Vagina (tissue), 2 donors: ENCODE data around the gene REXO1. TPM values are rescaled to one million over a fixed set of nuclear protein-coding genes. Genes with fewer than 3 reads are reported as not detected.
A peak's percentile ranks its signal among the peaks of the same experiment; 100 is the strongest.
"Not testable (repeated sequence)": the region's sequence is repeated elsewhere in the genome, so short reads cannot be mapped to it uniquely, and the experiment has no call there.

Source experiments
- DNase-seq, 2 donors: peaks; one replicate each; pipeline ENCODE4 v3.0.0-alpha.2; 2017; ENCODE audit errors: extremely low spot score in 2 of 2
- H3K27ac ChIP-seq: fragments of 200-600 bp; sonication (generic); one replicate; pipeline ENCODE4 v1.5.1; 2019
- H3K27me3 ChIP-seq: fragments of 200-600 bp; sonication (generic); one replicate; pipeline ENCODE4 v1.5.1; 2019
- H3K36me3 ChIP-seq, 2 donors: fragments of 200-600 bp; sonication (generic); one replicate each; pipeline ENCODE4 v1.5.1; 2017 to 2019
- H3K4me1 ChIP-seq: fragments of 200-600 bp; sonication (generic); one replicate; pipeline ENCODE4 v1.5.1; 2019
- H3K4me3 ChIP-seq, 2 donors: fragments of 200-600 bp; sonication (generic); 1 replicate in 1 of 2; 2 replicates in 1 of 2; pipeline ENCODE4 v1.5.1; 2016 to 2019
- H3K9me3 ChIP-seq: fragments of 200-600 bp; sonication (generic); one replicate; pipeline ENCODE4 v1.5.1; 2019
- POLR2A ChIP-seq, 2 donors: fragments of 450-650 bp; IDR thresholded peaks; one replicate each; pipeline ENCODE4 v1.6.1; 2017; ENCODE audit warnings: antibody characterized with exemption in 2 of 2, mild to moderate bottlenecking in 2 of 2, moderate library complexity in 2 of 2
- POLR2AphosphoS5 ChIP-seq, 2 donors: sonication (generic); formaldehyde crosslinking; IDR thresholded peaks; one replicate each; pipeline ENCODE4 v1.9.0; 2017; ENCODE audit warnings: antibody characterized with exemption in 2 of 2, mild to moderate bottlenecking in 2 of 2, low read depth in 1 of 2; ENCODE audit not compliant: insufficient read depth in 1 of 2
- intact Hi-C: fragments of 100-400 bp; cut with DNase I; formaldehyde crosslinking; loops from one replicate; pipeline ENCODE4 v1.15.1; 2023
- total RNA-seq: library from RNA; depleted of rRNA; stranded (reverse); fragments of >200 nt; gene quantifications from one replicate; pipeline ENCODE4 v1.2.3, GENCODE V29; 2016
- TF ChIP-seq, protein P1 (sequence below), 3 experiments: fragments of 450-650 bp in 2 of 3; fragments of 200-600 bp in 1 of 3; sonication (generic) in 1 of 3; IDR thresholded peaks; one replicate each; pipeline ENCODE4 v1.5.1; 2017 to 2019; ENCODE audit warnings: antibody characterized with exemption in 3 of 3, mild to moderate bottlenecking in 2 of 3, moderate library complexity in 2 of 3

Gene REXO1
- total RNA-seq, 1 donor from 2014 or later = 19.9 TPM

DNA sequence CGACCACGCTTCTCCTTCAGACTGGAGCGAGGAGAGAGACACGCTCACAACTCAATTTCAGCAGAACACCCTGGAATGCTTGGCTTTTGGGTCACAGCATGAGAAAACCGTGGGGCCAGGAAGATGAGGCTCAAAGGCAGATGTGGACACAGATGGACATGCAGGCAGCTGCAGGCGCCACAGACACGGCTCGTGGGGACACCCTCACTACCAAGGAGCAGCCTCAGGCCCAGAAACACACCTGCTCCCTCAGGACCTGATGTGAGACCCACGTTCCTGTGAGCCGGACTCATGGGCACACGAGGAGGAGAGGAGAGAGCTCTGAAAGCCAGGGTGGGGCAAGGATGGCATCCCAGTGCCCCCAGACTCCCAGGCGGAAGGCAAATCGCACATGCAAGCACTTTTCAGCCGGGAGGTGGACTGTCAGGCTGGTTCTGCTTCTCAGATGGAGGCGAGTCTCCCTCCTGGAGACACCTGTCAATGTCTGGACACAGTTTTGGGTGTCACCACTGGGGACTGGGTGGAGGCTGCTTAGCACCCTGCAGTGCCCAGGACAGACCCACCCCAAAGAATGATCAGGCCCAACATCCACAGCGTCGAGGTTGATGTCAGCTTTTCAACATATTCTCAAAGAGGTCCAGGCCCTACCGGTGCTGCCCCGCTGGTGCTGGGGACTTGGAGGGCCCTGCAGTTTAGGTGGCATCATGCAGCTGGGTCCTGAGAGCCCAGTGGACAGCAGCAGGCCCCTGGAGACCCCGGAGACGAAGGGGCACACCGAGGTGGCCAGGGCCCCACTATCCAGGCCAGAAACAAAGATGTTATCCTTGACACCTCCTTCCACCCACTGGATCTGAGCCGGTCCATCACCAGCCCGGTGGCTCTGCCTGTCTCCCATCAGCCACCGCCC is 34.8 kb upstream of the REXO1 start:
- TF ChIP-seq POLR2AphosphoS5 (IDR thresholded peaks at IDR 0.05; ENCODE audit: insufficient read depth in 1 of 2, low read depth in 1 of 2) (no peak), POLR2A (IDR thresholded peaks at IDR 0.05) (no peak)
- TF ChIP-seq, protein P1, sequence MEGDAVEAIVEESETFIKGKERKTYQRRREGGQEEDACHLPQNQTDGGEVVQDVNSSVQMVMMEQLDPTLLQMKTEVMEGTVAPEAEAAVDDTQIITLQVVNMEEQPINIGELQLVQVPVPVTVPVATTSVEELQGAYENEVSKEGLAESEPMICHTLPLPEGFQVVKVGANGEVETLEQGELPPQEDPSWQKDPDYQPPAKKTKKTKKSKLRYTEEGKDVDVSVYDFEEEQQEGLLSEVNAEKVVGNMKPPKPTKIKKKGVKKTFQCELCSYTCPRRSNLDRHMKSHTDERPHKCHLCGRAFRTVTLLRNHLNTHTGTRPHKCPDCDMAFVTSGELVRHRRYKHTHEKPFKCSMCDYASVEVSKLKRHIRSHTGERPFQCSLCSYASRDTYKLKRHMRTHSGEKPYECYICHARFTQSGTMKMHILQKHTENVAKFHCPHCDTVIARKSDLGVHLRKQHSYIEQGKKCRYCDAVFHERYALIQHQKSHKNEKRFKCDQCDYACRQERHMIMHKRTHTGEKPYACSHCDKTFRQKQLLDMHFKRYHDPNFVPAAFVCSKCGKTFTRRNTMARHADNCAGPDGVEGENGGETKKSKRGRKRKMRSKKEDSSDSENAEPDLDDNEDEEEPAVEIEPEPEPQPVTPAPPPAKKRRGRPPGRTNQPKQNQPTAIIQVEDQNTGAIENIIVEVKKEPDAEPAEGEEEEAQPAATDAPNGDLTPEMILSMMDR (IDR thresholded peaks at IDR 0.05) = no peak
- peaks cover 51% of the 10 kb centered on the region for H3K4me1 ChIP-seq
- peak in 1 of 2 donors; percentile 94 for DNase-seq
- no peaks in the 10 kb centered on the region for H3K27me3 ChIP-seq
- no peaks in the 10 kb centered on the region for H3K36me3 ChIP-seq
- peak overlapping the region; percentile 86 for H3K27ac ChIP-seq
- H3K4me3 ChIP-seq = peak overlapping the region; percentile 96 to 98
- H3K9me3 ChIP-seq = no peaks in the 10 kb centered on the region
- intact Hi-C loops = no loop called here

DNA sequence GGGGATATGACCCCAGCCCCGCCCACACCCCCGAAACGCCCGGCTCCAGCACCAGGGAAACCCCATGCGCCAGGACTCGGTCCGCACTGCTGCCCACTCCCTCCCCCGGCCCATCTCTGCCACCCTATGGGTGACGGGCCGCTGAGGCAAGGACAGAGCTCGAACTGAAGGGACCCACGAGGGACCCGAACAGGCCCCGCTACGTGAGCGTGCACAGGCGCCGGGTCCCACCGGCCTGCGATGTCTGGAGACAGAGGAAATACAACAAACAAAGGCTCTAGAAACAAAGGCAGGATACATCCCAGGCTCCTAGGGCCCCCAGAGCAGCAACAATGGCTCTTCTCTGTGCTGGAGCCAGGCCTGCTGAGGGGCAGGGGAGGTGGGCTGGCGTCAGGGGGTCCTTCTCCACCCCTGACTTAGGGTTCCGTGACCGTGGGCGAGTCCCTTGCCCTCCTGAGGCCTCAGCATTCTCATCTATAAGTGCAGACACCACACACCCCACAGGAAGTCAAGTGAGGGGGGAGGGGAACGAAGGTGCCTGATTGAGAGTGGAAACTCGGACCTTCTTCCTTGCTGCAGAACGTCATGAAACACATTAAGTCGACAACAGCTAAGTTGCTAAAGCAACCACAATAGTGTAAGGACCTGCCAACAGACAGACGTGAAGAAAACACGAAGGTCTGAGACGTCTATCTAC is 34.0 kb upstream of the REXO1 start:
- Histone ChIP-seq H3K27ac (peak overlapping the region; percentile 86), H3K27me3 (no peaks in the 10 kb centered on the region), H3K36me3 (no peaks in the 10 kb centered on the region), H3K9me3 (no peaks in the 10 kb centered on the region), H3K4me3 (peak overlapping the region; percentile 13 to 28), H3K4me1 (peaks cover 51% of the 10 kb centered on the region)
- peak in 1 of 2 donors; percentile 94 for DNase-seq
- intact Hi-C loops = no loop called here
- TF ChIP-seq POLR2A (IDR thresholded peaks at IDR 0.05) (no peak), POLR2AphosphoS5 (IDR thresholded peaks at IDR 0.05; ENCODE audit: insufficient read depth in 1 of 2, low read depth in 1 of 2) (no peak)
- TF ChIP-seq, protein P1 (IDR thresholded peaks at IDR 0.05) = no peak

DNA sequence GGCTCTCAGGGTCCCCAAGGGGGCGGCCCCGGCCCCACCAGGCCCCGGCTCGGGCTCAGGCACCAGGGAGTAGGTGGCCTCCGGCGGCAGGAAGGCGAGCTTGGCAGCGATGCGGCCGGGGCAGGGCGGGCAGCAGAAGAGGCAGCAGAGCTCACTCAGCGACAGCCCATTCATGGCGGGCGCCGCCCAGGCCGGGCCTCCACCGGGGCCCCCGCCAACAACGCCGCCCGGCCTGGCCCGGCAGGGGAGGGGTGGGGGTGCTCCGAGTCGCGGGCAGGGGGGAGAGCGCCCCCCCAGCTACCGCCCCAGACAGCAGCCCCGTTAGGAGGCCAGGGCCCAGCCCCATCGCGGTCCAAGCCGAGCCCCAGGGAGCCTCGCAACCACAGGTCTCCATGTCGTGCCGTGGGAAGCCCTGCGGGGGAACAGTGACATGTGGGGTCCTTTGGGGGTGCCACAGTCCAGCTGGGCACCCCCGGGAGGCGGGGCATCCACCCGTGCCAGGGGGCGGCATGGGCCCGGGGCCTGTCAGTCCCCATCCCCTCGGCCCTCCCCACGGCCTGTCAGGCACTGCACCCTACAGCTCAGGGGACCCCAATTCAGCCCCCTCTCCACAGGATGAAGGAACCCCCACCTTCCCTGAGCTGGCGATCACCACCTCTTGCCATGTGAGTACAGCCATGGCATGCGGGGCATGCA is 33.3 kb upstream of the REXO1 start:
- DNase-seq = peak in 1 of 2 donors; percentile 87
- peak overlapping the region; percentile 44 for H3K27ac ChIP-seq
- peaks cover 55% of the 10 kb centered on the region for H3K4me1 ChIP-seq
- H3K4me3 ChIP-seq = peak overlapping the region; percentile 13 to 28
- H3K9me3 ChIP-seq, H3K27me3 ChIP-seq, H3K36me3 ChIP-seq, intact Hi-C loops: not testable (repeated sequence)

DNA sequence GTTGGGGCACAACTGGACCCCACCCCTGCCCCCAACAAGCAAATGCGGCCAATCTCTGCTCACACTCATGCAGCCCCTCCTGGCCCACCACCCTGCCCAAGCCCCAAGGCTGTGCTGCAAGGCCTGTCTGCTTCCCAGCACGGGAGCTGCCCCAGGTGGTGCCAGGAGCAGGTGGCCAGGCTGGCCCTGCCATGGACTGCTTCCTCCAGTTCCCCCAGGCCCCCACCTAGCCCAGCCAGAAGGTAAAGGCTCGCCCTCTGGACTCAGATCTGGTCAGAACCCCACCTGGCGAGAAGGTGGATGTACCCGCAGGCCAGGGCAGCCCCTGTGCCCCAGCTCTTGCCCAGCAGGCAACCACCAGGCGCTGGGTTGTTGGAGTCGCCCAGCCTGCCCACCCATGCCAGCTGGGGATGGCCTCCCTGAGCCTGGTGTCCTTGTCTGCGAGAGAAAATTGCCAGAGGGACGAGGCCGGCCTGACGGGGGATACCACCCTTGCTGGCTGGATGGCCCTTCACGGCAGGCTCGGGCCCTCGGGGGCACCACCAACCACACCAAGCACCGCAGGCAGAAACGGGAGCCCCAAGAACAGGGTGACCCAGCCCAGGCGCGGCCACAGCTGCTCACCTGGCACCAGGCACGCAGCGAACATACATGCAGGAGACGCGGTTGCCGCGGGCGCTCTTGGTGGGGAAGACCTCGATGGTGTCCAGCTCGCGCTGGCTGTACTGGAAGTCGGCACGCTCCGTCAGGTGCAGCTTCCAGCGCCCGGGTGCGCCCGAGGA is 32.5 kb upstream of the REXO1 start:
- no peak overlapping the region for H3K4me3 ChIP-seq
- intact Hi-C loops = no loop called here
- no peaks in the 10 kb centered on the region for H3K27me3 ChIP-seq
- peak in 1 of 2 donors; percentile 79 for DNase-seq
- H3K36me3 ChIP-seq = no peaks in the 10 kb centered on the region
- no peaks in the 10 kb centered on the region for H3K9me3 ChIP-seq
- peaks cover 59% of the 10 kb centered on the region for H3K4me1 ChIP-seq
- H3K27ac ChIP-seq = peak overlapping the region; percentile 33
- TF ChIP-seq POLR2A (IDR thresholded peaks at IDR 0.05) (no peak), POLR2AphosphoS5 (IDR thresholded peaks at IDR 0.05; ENCODE audit: insufficient read depth in 1 of 2, low read depth in 1 of 2) (no peak)
- TF ChIP-seq, protein P1 (IDR thresholded peaks at IDR 0.05) = no peak

DNA sequence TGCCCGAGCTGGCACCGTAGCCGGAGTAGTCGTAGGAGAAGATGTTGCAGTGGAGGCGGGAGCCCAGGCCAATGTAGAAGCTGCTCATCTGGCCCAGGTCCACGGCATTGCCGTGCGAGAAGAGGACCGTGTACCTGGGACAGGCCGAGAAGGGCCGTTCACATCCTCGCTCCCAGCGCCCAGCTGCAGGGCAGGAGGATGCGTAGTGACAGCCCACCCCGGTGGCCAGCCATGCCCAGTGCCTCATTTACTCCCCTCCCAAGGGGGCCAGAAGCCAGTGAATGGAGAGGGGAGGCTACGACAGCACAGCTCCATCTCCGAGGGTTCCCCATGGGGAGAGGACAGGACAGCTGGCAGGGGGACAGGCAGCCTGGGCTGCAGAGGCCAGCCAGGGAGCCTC is 31.7 kb upstream of the REXO1 start:
- intact Hi-C loops = loop anchor here (10.0 kb wide), 1 partner anchor 135 kb away; the partner anchor contains the start of gene BTBD2
- not testable (repeated sequence) for H3K36me3 ChIP-seq, H3K27me3 ChIP-seq, H3K4me3 ChIP-seq, DNase-seq, H3K9me3 ChIP-seq, H3K27ac ChIP-seq
- peaks cover 66% of the 10 kb centered on the region for H3K4me1 ChIP-seq

DNA sequence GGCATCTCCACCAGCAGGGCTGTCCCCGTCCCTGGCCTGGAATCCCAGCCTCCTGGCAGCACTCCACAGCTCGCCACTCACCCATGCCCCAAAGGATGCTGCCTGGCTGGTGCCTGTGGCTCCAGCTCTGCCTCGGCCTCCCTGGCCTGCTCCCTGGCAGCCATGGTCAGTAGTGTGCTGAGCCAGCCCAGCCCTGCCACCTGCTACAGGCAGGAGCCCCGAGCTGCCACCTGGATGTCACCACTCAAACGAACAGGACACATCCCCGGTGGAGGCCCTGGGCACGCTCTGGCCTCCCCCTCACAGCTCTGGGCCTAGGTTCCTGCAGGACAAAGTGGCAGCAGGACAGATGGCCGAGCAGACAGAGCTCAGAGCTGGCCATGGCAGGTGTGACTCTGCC is 30.3 kb upstream of the REXO1 start:
- H3K36me3 ChIP-seq, DNase-seq, H3K27me3 ChIP-seq, H3K9me3 ChIP-seq, H3K4me3 ChIP-seq, H3K27ac ChIP-seq: not testable (repeated sequence)
- H3K4me1 ChIP-seq = peaks cover 66% of the 10 kb centered on the region
- intact Hi-C loops = loop anchor here (10.0 kb wide), 1 partner anchor 136 kb away; the partner anchor contains the start of gene BTBD2

DNA sequence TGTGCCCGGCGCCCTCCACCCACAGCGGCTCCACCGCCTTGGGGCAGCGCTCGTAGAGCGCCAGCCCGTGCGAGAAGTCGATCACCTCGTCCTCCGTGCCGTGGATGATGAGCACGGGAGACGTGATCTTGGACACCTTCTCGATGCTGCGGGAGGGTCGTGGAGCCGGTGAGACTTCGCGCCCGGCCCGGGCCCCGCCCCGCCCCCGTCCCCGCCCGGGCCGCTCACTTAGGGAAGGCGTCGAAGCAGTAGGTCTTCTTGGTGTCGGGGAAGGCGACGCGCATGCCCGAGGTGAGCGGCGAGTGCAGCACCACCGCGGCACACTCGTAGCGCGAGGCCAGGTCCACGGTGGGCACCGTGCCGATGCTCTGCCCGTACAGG is 29.0 kb upstream of the REXO1 start:
- not testable (repeated sequence) for H3K36me3 ChIP-seq, H3K27ac ChIP-seq, H3K9me3 ChIP-seq, H3K27me3 ChIP-seq, DNase-seq
- intact Hi-C loops = loop anchor here (10.0 kb wide), 1 partner anchor 138 kb away; the partner anchor contains the start of gene BTBD2
- peak overlapping the region in 1 of 2 donors; percentile 87 for H3K4me3 ChIP-seq
- H3K4me1 ChIP-seq = peaks cover 66% of the 10 kb centered on the region

DNA sequence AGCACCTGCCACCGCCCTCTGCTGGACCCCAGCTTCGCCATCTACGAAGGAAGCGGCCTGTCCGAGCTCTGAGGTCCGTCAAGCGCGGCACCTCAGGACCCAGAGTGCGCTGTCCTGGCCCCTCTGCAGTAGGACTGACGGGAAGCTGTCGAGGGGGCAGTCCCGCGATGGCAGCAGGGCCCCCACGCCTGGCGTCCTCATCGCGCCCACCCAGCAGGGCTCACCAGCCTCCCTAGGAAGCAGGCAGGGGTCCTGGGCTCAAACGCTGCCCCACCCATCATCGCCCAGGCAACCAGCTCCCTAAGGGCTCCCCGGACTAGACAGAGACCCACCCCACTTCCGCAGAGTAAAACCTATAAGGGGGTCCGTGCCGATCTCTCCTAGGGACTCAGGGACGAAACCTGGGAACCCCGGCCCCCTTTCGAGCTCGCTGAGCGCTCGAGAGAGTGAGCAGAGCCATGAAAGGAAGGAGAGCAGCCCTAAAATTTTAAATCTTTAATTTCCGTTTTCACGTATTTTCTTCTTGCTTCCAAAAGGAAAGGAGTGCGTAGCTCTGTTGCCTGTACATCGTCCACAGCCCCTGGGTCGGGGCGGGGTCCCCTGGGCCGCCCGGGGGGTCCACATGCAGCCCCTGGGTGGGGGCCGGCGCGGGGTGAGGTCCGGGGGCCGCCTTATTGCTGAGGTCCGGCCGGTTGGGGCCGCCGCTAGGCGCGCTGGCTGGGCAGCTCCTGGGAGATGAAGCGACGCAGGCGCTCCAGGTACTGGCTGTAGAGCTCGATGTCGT is 28.4 kb upstream of the REXO1 start:
- DNase-seq = peak in 1 of 2 donors; percentile 95
- H3K4me3 ChIP-seq = peak overlapping the region; percentile 81 to 87
- H3K4me1 ChIP-seq = peaks cover 66% of the 10 kb centered on the region
- H3K36me3 ChIP-seq, H3K9me3 ChIP-seq, H3K27me3 ChIP-seq: not testable (repeated sequence)
- H3K27ac ChIP-seq = peak overlapping the region; percentile 85
- intact Hi-C loops = loop anchor here (10.0 kb wide), 1 partner anchor 138 kb away; the partner anchor contains the start of gene BTBD2
